Upper lobe of left lung (tissue), 4 donors: Measurements from ENCODE around the gene SALL1.

Experiments used
- POLR2AphosphoS5 ChIP-seq, 2 donors: sonication (generic); formaldehyde crosslinking; IDR thresholded peaks; one replicate each; pipeline ENCODE4 v1.5.1; 2017; ENCODE audit warnings: antibody characterized with exemption in 2 of 2
- TF ChIP-seq, protein P1 (sequence below), 6 experiments: fragments of 450-650 bp in 4 of 6; fragments of 200-600 bp in 2 of 6; sonication (generic) in 2 of 6; IDR thresholded peaks; one replicate each; pipeline ENCODE4 v1.5.1; 2016 to 2019; ENCODE audit warnings: antibody characterized with exemption in 6 of 6

DNA sequence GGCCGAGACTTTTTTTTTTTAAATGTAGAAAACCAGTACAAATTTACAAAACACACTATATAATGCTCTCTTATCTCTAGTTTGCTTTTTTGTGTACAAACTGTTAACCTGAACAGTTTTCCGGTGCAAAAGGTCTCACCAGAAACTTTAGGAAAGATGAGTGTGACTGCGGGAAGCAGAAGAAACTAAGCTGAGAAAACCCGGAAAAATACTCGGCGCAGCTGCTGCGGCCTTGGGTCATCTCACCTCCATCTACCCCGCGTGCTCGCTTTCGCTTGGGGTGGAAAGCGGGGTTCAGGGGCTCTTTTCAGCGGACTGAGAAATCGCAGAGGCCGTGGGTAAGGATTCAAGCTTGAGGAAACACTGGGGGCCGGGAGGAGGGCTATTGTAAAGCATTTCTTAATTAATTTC lies 1.8 kb downstream of the SALL1 start:
- TF ChIP-seq POLR2AphosphoS5 (IDR thresholded peaks at IDR 0.05): no peak
- TF ChIP-seq, protein P1, sequence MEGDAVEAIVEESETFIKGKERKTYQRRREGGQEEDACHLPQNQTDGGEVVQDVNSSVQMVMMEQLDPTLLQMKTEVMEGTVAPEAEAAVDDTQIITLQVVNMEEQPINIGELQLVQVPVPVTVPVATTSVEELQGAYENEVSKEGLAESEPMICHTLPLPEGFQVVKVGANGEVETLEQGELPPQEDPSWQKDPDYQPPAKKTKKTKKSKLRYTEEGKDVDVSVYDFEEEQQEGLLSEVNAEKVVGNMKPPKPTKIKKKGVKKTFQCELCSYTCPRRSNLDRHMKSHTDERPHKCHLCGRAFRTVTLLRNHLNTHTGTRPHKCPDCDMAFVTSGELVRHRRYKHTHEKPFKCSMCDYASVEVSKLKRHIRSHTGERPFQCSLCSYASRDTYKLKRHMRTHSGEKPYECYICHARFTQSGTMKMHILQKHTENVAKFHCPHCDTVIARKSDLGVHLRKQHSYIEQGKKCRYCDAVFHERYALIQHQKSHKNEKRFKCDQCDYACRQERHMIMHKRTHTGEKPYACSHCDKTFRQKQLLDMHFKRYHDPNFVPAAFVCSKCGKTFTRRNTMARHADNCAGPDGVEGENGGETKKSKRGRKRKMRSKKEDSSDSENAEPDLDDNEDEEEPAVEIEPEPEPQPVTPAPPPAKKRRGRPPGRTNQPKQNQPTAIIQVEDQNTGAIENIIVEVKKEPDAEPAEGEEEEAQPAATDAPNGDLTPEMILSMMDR (IDR thresholded peaks at IDR 0.05): no peak
